Tibial nerve (tissue), 3 donors: ENCODE measurements around the gene LEPROT.

Experiments
- POLR2A ChIP-seq, 2 donors: fragments of 450-650 bp; IDR thresholded peaks; one replicate each; pipeline ENCODE4 v1.6.1; 2017; ENCODE audit warnings: antibody characterized with exemption in 2 of 2, mild to moderate bottlenecking in 2 of 2, moderate library complexity in 2 of 2
- TF ChIP-seq, protein P1 (sequence below), 5 experiments: fragments of 200-600 bp in 3 of 5; fragments of 450-650 bp in 2 of 5; sonication (generic) in 3 of 5; IDR thresholded peaks; one replicate each; pipeline ENCODE4 v1.5.1; 2016 to 2019; ENCODE audit warnings: antibody characterized with exemption in 5 of 5, mild to moderate bottlenecking in 3 of 5, moderate library complexity in 2 of 5

DNA sequence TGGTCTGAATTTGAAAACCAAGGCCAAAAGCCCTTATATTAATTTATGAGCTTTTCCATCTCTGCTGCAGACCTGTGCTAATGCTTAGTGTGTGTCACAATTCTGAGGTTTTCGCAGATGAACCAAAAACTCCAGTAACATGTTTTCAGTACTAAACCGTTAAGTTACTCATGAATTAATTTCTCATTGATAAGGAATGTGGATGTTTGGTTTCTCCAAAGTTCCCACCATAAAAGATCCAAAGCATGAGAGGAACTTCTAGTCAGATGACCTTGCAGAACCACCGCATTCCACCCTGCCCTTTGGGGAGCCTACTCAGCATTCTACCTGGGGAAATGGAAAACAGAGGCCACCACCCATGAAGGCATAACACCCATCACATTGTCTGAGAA, 7.5 kb upstream of the LEPROT start:
- TF ChIP-seq, protein P1, sequence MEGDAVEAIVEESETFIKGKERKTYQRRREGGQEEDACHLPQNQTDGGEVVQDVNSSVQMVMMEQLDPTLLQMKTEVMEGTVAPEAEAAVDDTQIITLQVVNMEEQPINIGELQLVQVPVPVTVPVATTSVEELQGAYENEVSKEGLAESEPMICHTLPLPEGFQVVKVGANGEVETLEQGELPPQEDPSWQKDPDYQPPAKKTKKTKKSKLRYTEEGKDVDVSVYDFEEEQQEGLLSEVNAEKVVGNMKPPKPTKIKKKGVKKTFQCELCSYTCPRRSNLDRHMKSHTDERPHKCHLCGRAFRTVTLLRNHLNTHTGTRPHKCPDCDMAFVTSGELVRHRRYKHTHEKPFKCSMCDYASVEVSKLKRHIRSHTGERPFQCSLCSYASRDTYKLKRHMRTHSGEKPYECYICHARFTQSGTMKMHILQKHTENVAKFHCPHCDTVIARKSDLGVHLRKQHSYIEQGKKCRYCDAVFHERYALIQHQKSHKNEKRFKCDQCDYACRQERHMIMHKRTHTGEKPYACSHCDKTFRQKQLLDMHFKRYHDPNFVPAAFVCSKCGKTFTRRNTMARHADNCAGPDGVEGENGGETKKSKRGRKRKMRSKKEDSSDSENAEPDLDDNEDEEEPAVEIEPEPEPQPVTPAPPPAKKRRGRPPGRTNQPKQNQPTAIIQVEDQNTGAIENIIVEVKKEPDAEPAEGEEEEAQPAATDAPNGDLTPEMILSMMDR (IDR thresholded peaks at IDR 0.05) = no peak
- TF ChIP-seq POLR2A (IDR thresholded peaks at IDR 0.05) = no peak
